SK-N-SH (cell line): Measurements from ENCODE around the gene SACM1L. TPM values are rescaled to one million over a fixed set of nuclear protein-coding genes. Genes with fewer than 3 reads are reported as not detected.

Source experiments
- CTCF ChIA-PET: fragments of 300-600, 350-600 bp; formaldehyde crosslinking; extraction: SDS; loops from one replicate; lab custom pipeline; 2021; lab: Yijun Ruan, JAX
- POLR2A ChIA-PET: fragments of 350-600 bp; sonication (Branson Sonifier 250); formaldehyde crosslinking; extraction: SDS; loops from one replicate; lab custom pipeline; 2020; ENCODE audit warnings: antibody characterized with exemption, inconsistent platforms; lab: Yijun Ruan, JAX
- DNase-seq: peaks from one replicate; pipeline ENCODE4 v3.0.0; 2012
- H2AFZ ChIP-seq: fragments of 200-600 bp; sonication (generic); 2 replicates; pipeline ENCODE4 v1.8.1; 2016; ENCODE audit warnings: antibody characterized with exemption, mild to moderate bottlenecking, low read depth
- H3F3A ChIP-seq: fragments of 200-600 bp; sonication (generic); replicated peaks from 2 replicates; pipeline ENCODE3; 2016; ENCODE audit warnings: antibody characterized with exemption, mild to moderate bottlenecking; ENCODE audit not compliant: insufficient read depth
- H3K27ac ChIP-seq, 2 experiments: fragments of 200-500 bp in 1 of 2; fragments of 200-600 bp in 1 of 2; sonication (Bioruptor generic) in 1 of 2; sonication (generic), shearing (Covaris generic) in 1 of 2; 2 replicates each; pipeline versions ENCODE4 v1.5.1 to v1.6.1; 2014 to 2016; ENCODE audit warnings: low read depth in 2 of 2, inconsistent platforms in 1 of 2, low read length in 1 of 2, mild to moderate bottlenecking in 1 of 2, mixed read lengths in 1 of 2
- H3K27me3 ChIP-seq: fragments of 200-600 bp; sonication (generic), shearing (Covaris generic); 2 replicates; pipeline ENCODE4 v1.6.1; 2016; ENCODE audit warnings: mixed run types; ENCODE audit not compliant: insufficient read depth
- H3K36me3 ChIP-seq, 2 experiments: fragments of 200-500 bp in 1 of 2; fragments of 200-600 bp in 1 of 2; sonication (Bioruptor generic) in 1 of 2; sonication (generic) in 1 of 2; replicated peaks in 1 of 2; 2 replicates each; pipeline versions ENCODE3 to v1.5.1; 2014 to 2016; ENCODE audit warnings: low read length in 1 of 2, mild to moderate bottlenecking in 1 of 2; ENCODE audit not compliant: insufficient read depth in 2 of 2, control insufficient read depth in 1 of 2
- H3K4me1 ChIP-seq, 2 experiments: fragments of 200-500 bp in 1 of 2; fragments of 200-600 bp in 1 of 2; sonication (Bioruptor generic) in 1 of 2; sonication (generic), shearing (Covaris generic) in 1 of 2; 2 replicates each; pipeline versions ENCODE4 v1.5.1 to v1.6.1; 2014 to 2016; ENCODE audit warnings: low read depth in 1 of 2, low read length in 1 of 2, mixed run types in 1 of 2; ENCODE audit not compliant: insufficient read depth in 2 of 2, control insufficient read depth in 1 of 2
- H3K4me2 ChIP-seq: fragments of 200-600 bp; sonication (generic), shearing (Covaris generic); 2 replicates; pipeline ENCODE4 v1.6.1; 2017; ENCODE audit warnings: mixed run types
- H3K4me3 ChIP-seq, 2 experiments: fragments of 200-500 bp in 1 of 2; fragments of 200-600 bp in 1 of 2; sonication (Bioruptor generic) in 1 of 2; sonication (generic), shearing (Covaris generic) in 1 of 2; 2 replicates each; pipeline versions ENCODE4 v1.5.1 to v1.8.1; 2014 to 2016; ENCODE audit warnings: low read depth in 2 of 2, inconsistent platforms in 1 of 2, low read length in 1 of 2, mild to moderate bottlenecking in 1 of 2, mixed read lengths in 1 of 2, moderate library complexity in 1 of 2
- H3K79me2 ChIP-seq: fragments of 200-600 bp; sonication (generic); 2 replicates; pipeline ENCODE4 v1.8.1; 2017; ENCODE audit warnings: mild to moderate bottlenecking; ENCODE audit not compliant: insufficient read depth
- H3K9ac ChIP-seq: fragments of 200-600 bp; sonication (generic); 2 replicates; pipeline ENCODE4 v1.6.1; 2017; ENCODE audit warnings: mixed run types
- H3K9me2 ChIP-seq: fragments of 200-600 bp; sonication (generic); 2 replicates; pipeline ENCODE4 v1.6.1; 2017; ENCODE audit warnings: mixed run types
- H3K9me3 ChIP-seq: fragments of 200-600 bp; sonication (generic); 2 replicates; pipeline ENCODE4 v1.6.1; 2017; ENCODE audit warnings: mixed run types, mild to moderate bottlenecking, moderate library complexity
- H4K20me1 ChIP-seq: fragments of 200-600 bp; sonication (generic); 2 replicates; pipeline ENCODE4 v1.6.1; 2017; ENCODE audit warnings: mild to moderate bottlenecking, mixed run types; ENCODE audit not compliant: insufficient read depth
- ELF1 ChIP-seq: IDR thresholded peaks from 2 replicates; pipeline ENCODE4 v1.4.0; 2012
- EZH2phosphoT487 ChIP-seq: fragments of 200-600 bp; sonication (generic); IDR thresholded peaks from 2 replicates; pipeline ENCODE4 v1.6.1; 2017; ENCODE audit warnings: low read depth, mixed run types, mild to moderate bottlenecking, antibody characterized with exemption, moderate library complexity, borderline replicate concordance
- FOSL2 ChIP-seq: IDR thresholded peaks from 2 replicates; pipeline ENCODE4 v1.4.0; 2012; ENCODE audit warnings: low read depth, mild to moderate bottlenecking, moderate library complexity, borderline replicate concordance
- FOXJ3 ChIP-seq: sonication (generic); formaldehyde crosslinking; IDR thresholded peaks from 2 replicates; pipeline ENCODE4 v1.5.1; 2020; ENCODE audit warnings: mild to moderate bottlenecking, missing genetic modification reagents
- GABPA ChIP-seq: IDR thresholded peaks from 2 replicates; pipeline ENCODE4 v1.4.0; 2012; ENCODE audit warnings: low read depth, mild to moderate bottlenecking
- JUND ChIP-seq: IDR thresholded peaks from 2 replicates; pipeline ENCODE4 v1.4.0; 2012
- MXI1 ChIP-seq: IDR thresholded peaks from 2 replicates; pipeline ENCODE4 v1.6.1; 2012; ENCODE audit warnings: mild to moderate bottlenecking, low read depth, low read length, improper control_type of control experiment
- PBX3 ChIP-seq: IDR thresholded peaks from 2 replicates; pipeline ENCODE4; 2012
- RCOR1 ChIP-seq: fragments of 150-350 bp; IDR thresholded peaks from 2 replicates; pipeline ENCODE4 v1.6.1; 2017; ENCODE audit warnings: antibody characterized with exemption, low read length
- RFX5 ChIP-seq: IDR thresholded peaks from 2 replicates; pipeline ENCODE4 v1.6.1; 2012; ENCODE audit warnings: mild to moderate bottlenecking, improper control_type of control experiment, low read length
- RXRA ChIP-seq: IDR thresholded peaks from 2 replicates; pipeline ENCODE4 v1.4.0; 2012; ENCODE audit warnings: low read depth, mild to moderate bottlenecking, borderline replicate concordance
- SIN3A ChIP-seq: IDR thresholded peaks from 2 replicates; pipeline ENCODE4 v1.6.1; 2012; ENCODE audit warnings: low read depth, mild to moderate bottlenecking, low read length, moderate library complexity, borderline replicate concordance
- SMC3 ChIP-seq: IDR thresholded peaks from 2 replicates; pipeline ENCODE4 v1.6.1; 2012; ENCODE audit warnings: low read depth, low read length, improper control_type of control experiment
- TAF1 ChIP-seq: IDR thresholded peaks from 2 replicates; pipeline ENCODE4 v1.6.1; 2012; ENCODE audit warnings: low read depth, mild to moderate bottlenecking, low read length, moderate library complexity, borderline replicate concordance
- TCF12 ChIP-seq: IDR thresholded peaks from 2 replicates; pipeline ENCODE4 v1.4.0; 2012
- TEAD4 ChIP-seq: IDR thresholded peaks from 2 replicates; pipeline ENCODE4 v1.4.0; 2012; ENCODE audit warnings: mild to moderate bottlenecking, borderline replicate concordance; ENCODE audit not compliant: insufficient read depth
- USF1 ChIP-seq: IDR thresholded peaks from 2 replicates; pipeline ENCODE4 v1.4.0; 2012; ENCODE audit warnings: low read depth, borderline replicate concordance
- USF2 ChIP-seq: fragments of 150-350 bp; IDR thresholded peaks from 2 replicates; pipeline ENCODE4 v1.6.1; 2017; ENCODE audit warnings: antibody characterized with exemption, low read length, low read depth, borderline replicate concordance
- YY1 ChIP-seq: IDR thresholded peaks from 2 replicates; pipeline ENCODE4 v1.4.0; 2012; ENCODE audit warnings: low read depth, mild to moderate bottlenecking
- polyA plus RNA-seq, 3 experiments: library from polyadenylated mRNA; depleted of rRNA; stranded (reverse); fragments of >200 nt; gene quantifications; 2 replicates each; pipeline ENCODE4 v1.2.3, GENCODE V29; 2012
- TF ChIP-seq, protein P1 (sequence below): fragments of 200-600 bp; sonication (generic); IDR thresholded peaks from 2 replicates; pipeline ENCODE4 v1.6.1; 2017; ENCODE audit warnings: antibody characterized with exemption, mild to moderate bottlenecking, moderate library complexity
- TF ChIP-seq, protein P2 (sequence below): IDR thresholded peaks from 2 replicates; pipeline ENCODE4 v1.4.0; 2012; ENCODE audit warnings: low read depth

SACM1L gene
- polyA plus RNA-seq, 1 of the 3 experiments (the other 2 are of a cell fraction) = 11.2 TPM

DNA sequence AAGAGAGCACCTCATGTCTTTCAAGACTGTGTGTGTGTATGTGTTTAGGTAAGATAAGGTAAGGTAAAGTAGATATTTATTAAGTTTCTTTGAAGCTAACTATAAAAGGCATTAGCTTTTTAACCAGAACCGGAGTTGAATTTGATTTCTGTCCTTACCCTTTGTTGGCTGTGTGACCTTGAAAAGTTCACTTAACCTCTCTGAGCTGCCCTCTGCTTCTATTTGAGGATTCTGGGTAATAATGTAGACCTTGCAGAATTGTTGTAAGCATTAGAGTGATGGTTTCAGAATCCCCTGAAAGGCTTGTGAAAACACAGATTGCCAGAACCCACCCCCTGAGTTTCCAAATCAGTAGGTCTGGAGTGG is 21.6 kb upstream of the SACM1L start (continued):
- no peak for TF ChIP-seq PBX3
- no peak for TF ChIP-seq ELF1
- TF ChIP-seq GABPA = no peak
- no peak for TF ChIP-seq EZH2phosphoT487
- no peak for TF ChIP-seq MXI1
- TF ChIP-seq, all 33 proteins: peak for 0

DNA sequence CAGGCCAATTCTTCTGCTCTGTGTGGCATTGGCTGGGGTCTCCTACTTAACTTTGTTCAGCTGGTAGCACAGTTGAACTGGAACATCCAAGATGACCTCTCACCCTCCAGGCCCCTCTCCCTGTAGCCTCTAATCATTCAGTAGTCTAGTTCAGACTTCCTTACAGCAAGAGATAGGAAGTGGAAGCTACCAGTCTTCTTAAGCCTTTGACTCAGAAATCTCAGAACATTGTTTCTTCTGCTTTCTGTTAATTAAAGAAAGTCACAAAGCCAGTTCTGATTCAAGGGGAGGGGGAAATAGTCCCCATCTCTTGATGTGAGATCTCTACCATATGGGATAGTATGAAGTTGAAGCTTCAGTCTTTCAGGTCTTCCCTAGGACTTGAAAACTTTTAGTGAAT is 18.8 kb upstream of the SACM1L start:
- H3K36me3 ChIP-seq = peaks cover 22 to 45% of the 10 kb centered on the region in 2 experiments
- peaks cover 13 to 25% of the 10 kb centered on the region in 2 experiments; a peak in 3 of 4 replicates for H3K4me1 ChIP-seq
- no peaks in the 10 kb centered on the region for H3K9me2 ChIP-seq
- H3K27me3 ChIP-seq = no peaks in the 10 kb centered on the region
- H3K9me3 ChIP-seq = no peaks in the 10 kb centered on the region
- CTCF ChIA-PET = interaction anchor here (0.6 to 5.4 kb wide), 3 partner anchors 10 to 1564 kb away, joined by 3 to 33 read pairs (median 12); no protein-coding TSS in a partner anchor
- H3K4me2 ChIP-seq = no peak overlapping the region
- H2AFZ ChIP-seq = no peak overlapping the region
- POLR2A ChIA-PET = no interaction called here
- H3K27ac ChIP-seq = peak overlapping the region in 1 of 2 experiments; percentile 22; a peak in 1 of 4 replicates
- peaks cover 11% of the 10 kb centered on the region for H4K20me1 ChIP-seq
- DNase-seq = no peak
- H3K9ac ChIP-seq = no peak overlapping the region
- TF ChIP-seq GABPA = no peak
- no peak for TF ChIP-seq RXRA
- TF ChIP-seq ELF1 = no peak
- TF ChIP-seq RCOR1 = no peak
- TF ChIP-seq FOXJ3 (CRISPR knock-in tag) = no peak
- TF ChIP-seq, protein P1, sequence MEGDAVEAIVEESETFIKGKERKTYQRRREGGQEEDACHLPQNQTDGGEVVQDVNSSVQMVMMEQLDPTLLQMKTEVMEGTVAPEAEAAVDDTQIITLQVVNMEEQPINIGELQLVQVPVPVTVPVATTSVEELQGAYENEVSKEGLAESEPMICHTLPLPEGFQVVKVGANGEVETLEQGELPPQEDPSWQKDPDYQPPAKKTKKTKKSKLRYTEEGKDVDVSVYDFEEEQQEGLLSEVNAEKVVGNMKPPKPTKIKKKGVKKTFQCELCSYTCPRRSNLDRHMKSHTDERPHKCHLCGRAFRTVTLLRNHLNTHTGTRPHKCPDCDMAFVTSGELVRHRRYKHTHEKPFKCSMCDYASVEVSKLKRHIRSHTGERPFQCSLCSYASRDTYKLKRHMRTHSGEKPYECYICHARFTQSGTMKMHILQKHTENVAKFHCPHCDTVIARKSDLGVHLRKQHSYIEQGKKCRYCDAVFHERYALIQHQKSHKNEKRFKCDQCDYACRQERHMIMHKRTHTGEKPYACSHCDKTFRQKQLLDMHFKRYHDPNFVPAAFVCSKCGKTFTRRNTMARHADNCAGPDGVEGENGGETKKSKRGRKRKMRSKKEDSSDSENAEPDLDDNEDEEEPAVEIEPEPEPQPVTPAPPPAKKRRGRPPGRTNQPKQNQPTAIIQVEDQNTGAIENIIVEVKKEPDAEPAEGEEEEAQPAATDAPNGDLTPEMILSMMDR = no peak
- no peak for TF ChIP-seq SMC3
- no peak for TF ChIP-seq TAF1
- TF ChIP-seq USF1 = no peak
- no peak for TF ChIP-seq TEAD4
- no peak for TF ChIP-seq SIN3A
- no peak for TF ChIP-seq JUND
- TF ChIP-seq TCF12 = no peak
- TF ChIP-seq, protein P2, sequence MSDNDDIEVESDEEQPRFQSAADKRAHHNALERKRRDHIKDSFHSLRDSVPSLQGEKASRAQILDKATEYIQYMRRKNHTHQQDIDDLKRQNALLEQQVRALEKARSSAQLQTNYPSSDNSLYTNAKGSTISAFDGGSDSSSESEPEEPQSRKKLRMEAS = no peak
- no peak for TF ChIP-seq RFX5
- TF ChIP-seq USF2 = no peak
- TF ChIP-seq FOSL2 = no peak
- TF ChIP-seq YY1 = no peak
- H3F3A ChIP-seq = peaks cover 39% of the 10 kb centered on the region
- no peak overlapping the region for H3K4me3 ChIP-seq
- peaks cover 7% of the 10 kb centered on the region; the same call in 1 of the 2 replicates for H3K79me2 ChIP-seq
